Subcutaneous abdominal adipose tissue (tissue), 5 donors: ENCODE measurements around the gene SMARCB1.

Experiments used
- H3K27ac ChIP-seq: one replicate; pipeline ENCODE4 v1.7.0; 2013; ENCODE audit warnings: low read depth, mild to moderate bottlenecking, inconsistent platforms, low read length, moderate library complexity
- H3K27me3 ChIP-seq, 5 donors: one replicate each; pipeline ENCODE4 v1.7.0; 2013; ENCODE audit warnings: low read length in 5 of 5, inconsistent platforms in 1 of 5; ENCODE audit not compliant: control insufficient read depth in 5 of 5, insufficient read depth in 4 of 5
- H3K36me3 ChIP-seq, 5 donors: one replicate each; pipeline ENCODE4 v1.7.0; 2013; ENCODE audit warnings: low read length in 5 of 5; ENCODE audit not compliant: control insufficient read depth in 5 of 5, insufficient read depth in 5 of 5
- H3K4me1 ChIP-seq, 5 donors: one replicate each; pipeline ENCODE4 v1.7.0; 2013; ENCODE audit warnings: low read length in 5 of 5, mild to moderate bottlenecking in 3 of 5, moderate library complexity in 1 of 5; ENCODE audit not compliant: control insufficient read depth in 5 of 5, insufficient read depth in 5 of 5
- H3K4me3 ChIP-seq, 5 donors: one replicate each; pipeline ENCODE4 v1.7.0; 2013; ENCODE audit warnings: low read length in 5 of 5, low read depth in 1 of 5
- H3K9ac ChIP-seq, 5 donors: one replicate each; pipeline ENCODE4 v1.7.0; 2013; ENCODE audit warnings: low read length in 5 of 5, mild to moderate bottlenecking in 4 of 5, moderate library complexity in 3 of 5
- H3K9me3 ChIP-seq, 5 donors: one replicate each; pipeline ENCODE4 v1.7.0; 2013; ENCODE audit warnings: low read length in 5 of 5; ENCODE audit not compliant: control insufficient read depth in 5 of 5
- donor health status: healthy.
- donor health status: healthy.
- donor health status: healthy.
- donor health status: healthy.
- donor health status: healthy.

The SMARCB1 gene

DNA sequence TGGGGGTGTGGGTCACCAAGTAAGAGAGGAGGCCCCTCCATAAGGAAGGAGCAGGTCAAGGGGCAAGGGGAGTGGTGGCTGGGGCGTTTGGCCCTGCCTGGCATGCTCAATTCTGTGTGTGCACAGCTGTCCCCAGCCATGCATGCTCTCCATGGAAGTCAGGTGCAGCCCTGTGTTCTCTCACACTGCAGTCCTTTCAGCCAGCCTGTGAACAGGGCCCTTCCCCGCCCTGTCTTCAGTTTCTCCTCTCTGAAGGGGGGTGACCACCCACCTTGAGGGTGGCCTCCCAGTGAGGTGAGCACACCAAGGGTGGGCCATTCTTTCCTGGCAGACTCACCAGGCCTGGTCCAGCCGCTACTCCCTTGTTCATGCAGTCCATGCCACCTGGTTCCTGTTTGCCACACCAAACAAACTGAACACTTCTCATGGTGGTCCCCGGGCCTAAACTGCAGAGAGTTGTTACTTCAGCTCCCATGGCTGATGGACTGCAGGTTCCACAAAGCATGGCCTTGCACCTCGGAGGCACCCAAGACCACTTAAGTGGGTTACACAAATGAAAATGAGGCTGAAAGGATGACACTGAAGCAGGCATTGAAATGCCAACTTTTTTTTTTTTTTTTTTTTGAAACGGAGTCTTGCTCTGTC is 17.3 kb upstream of the SMARCB1 start:
- H3K4me1 ChIP-seq, result peaks cover 0 to 71% (median 53%) of the 10 kb centered on the region in 5 donors
- H3K27ac ChIP-seq, result no peak overlapping the region
- H3K4me3 ChIP-seq, result no peak overlapping the region

DNA sequence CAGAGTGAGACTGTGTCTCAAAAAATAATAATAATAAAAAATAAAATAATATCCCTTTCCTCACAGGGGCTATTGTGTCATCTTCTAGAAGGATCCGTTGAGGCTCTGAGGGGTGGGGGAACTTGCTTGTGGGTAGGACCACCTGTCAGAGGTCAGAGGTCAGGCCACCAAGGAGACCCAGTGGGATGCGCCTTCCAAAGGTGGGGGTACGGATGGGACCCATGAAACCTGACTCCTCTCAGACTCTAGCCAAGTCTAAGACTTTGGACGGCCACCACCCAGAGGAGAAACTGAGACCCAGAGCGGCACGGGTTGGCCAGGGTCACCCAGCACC is 14.5 kb upstream of the SMARCB1 start:
- peak overlapping the region in 2 of 5 donors; percentile 61 to 66 for H3K9ac ChIP-seq
- no peak overlapping the region for H3K27ac ChIP-seq
- peak overlapping the region; percentile 25 to 59 (median 45) for H3K4me3 ChIP-seq
- H3K36me3 ChIP-seq, result no peaks in the 10 kb centered on the region
- H3K27me3 ChIP-seq, result no peaks in the 10 kb centered on the region
- H3K4me1 ChIP-seq, result peaks cover 2 to 51% (median 42%) of the 10 kb centered on the region in 5 donors
- H3K9me3 ChIP-seq, result no peaks in the 10 kb centered on the region

More for the DNA sequence above, 17.3 kb upstream of the SMARCB1 start:
- Histone ChIP-seq H3K9me3 (no peaks in the 10 kb centered on the region), H3K27me3 (no peaks in the 10 kb centered on the region), H3K36me3 (peaks cover 0 to 8% (median 8%) of the 10 kb centered on the region in 5 donors), H3K9ac (no peak overlapping the region)

DNA sequence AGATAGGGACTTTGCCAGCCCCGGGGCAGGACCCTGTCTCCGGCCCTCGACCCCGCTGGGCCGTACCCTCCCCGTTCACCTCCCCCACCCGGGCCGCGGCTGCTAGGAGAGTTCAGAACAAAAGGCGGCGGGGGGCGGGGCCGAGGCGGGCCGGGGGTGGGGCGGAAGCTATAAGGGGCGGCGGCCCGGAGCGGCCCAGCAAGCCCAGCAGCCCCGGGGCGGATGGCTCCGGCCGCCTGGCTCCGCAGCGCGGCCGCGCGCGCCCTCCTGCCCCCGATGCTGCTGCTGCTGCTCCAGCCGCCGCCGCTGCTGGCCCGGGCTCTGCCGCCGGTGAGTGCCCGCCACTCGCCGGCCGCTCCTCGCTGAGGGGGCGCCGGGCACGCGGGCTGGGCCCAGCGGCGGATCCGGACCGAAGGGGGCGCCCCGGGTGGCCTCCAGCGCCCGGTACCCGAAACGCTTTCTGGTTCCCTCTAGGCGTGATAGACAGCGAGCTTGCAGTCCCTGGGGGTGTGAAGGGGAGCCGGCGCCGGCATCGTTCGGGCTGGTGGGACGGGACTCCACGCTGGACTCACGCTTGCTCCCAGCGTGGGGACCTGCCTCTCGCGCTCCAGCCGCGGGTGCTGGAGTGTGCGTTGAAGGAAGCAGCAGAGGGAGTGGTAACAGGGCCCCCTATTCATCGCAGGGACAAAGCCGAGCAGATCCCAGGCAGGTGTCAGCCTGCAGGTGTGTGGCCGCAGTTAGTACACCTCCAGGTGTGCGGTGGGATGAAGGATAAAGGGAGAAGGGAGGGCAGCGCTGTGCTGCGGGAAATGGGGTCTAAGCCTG is 13.9 kb upstream of the SMARCB1 start, which contains the start of gene MMP11:
TSS of gene MMP11 (plus strand) at position 201 of the 825 bp plus-strand sequence. CDS start at position 223, 22 bp downstream.
- Histone ChIP-seq H3K9ac (peak within 1 kb of the TSS in 3 of 5 donors; percentile 60 to 67 (median 66)), H3K36me3 (no peaks in the 10 kb centered on the region), H3K4me3 (peak within 1 kb of the TSS; percentile 25 to 66 (median 53)), H3K4me1 (peaks cover 2 to 47% (median 38%) of the 10 kb centered on the region in 5 donors), H3K9me3 (no peaks in the 10 kb centered on the region), H3K27me3 (no peaks in the 10 kb centered on the region), H3K27ac (no peak within 1 kb of the TSS)

- peak overlapping the region in 2 of 5 donors; percentile 56 to 67 for H3K9ac ChIP-seq
Observed at GRCh38 chr22:23773483-23774113, 13.2 kb upstream of the SMARCB1 start.

GRCh38 chr22:23774114-23774921 is 12.4 kb upstream of the SMARCB1 start:
- H3K4me3 ChIP-seq, result no peak overlapping the region
- peaks cover 2 to 35% (median 30%) of the 10 kb centered on the region in 5 donors for H3K4me1 ChIP-seq
- H3K9ac ChIP-seq, result no peak overlapping the region
- H3K36me3 ChIP-seq, result no peaks in the 10 kb centered on the region
- H3K9me3 ChIP-seq, result no peaks in the 10 kb centered on the region
- no peaks in the 10 kb centered on the region for H3K27me3 ChIP-seq
- H3K27ac ChIP-seq, result no peak overlapping the region

More at GRCh38 chr22:23773483-23774113, 13.2 kb upstream of the SMARCB1 start:
- Histone ChIP-seq H3K27ac (no peak overlapping the region), H3K27me3 (no peaks in the 10 kb centered on the region), H3K36me3 (no peaks in the 10 kb centered on the region), H3K4me1 (peaks cover 2 to 40% (median 31%) of the 10 kb centered on the region in 5 donors), H3K9me3 (no peaks in the 10 kb centered on the region), H3K4me3 (peak overlapping the region in 2 of 5 donors; percentile 42 to 66)

DNA sequence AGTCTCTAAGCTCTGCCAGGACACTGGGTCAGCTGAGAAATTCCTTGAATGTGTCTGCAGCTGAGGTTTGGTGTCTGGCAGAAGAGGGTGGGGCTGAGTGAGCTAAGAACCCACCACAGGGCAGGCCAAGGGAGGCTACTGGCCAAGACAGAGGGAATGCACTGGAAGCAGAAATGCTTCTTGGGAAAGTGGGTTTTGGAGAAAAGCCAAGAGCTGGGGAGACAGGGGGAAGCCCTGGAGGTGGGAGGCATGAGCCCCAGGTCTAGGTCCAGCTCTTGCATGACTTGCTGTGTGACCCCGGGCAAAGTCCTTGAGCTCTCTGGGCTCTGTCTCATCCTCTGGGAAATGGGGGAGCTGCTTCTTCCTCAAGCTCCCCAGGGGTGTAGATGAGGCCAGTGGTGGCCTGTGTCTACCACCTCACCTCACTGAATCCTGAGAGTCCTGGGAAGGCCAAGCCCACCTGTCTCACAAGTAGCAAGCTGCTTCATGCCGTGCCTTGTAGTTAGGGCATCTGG is 11.8 kb upstream of the SMARCB1 start:
- Histone ChIP-seq H3K4me3 (no peak overlapping the region), H3K27ac (no peak overlapping the region), H3K27me3 (no peaks in the 10 kb centered on the region), H3K9me3 (no peaks in the 10 kb centered on the region), H3K36me3 (no peaks in the 10 kb centered on the region), H3K9ac (no peak overlapping the region), H3K4me1 (peaks cover 2 to 35% (median 30%) of the 10 kb centered on the region in 5 donors)

- Histone ChIP-seq H3K27ac (no peak overlapping the region), H3K4me3 (no peak overlapping the region)
Observed at GRCh38 chr22:23775779-23776375, 10.9 kb upstream of the SMARCB1 start.

DNA sequence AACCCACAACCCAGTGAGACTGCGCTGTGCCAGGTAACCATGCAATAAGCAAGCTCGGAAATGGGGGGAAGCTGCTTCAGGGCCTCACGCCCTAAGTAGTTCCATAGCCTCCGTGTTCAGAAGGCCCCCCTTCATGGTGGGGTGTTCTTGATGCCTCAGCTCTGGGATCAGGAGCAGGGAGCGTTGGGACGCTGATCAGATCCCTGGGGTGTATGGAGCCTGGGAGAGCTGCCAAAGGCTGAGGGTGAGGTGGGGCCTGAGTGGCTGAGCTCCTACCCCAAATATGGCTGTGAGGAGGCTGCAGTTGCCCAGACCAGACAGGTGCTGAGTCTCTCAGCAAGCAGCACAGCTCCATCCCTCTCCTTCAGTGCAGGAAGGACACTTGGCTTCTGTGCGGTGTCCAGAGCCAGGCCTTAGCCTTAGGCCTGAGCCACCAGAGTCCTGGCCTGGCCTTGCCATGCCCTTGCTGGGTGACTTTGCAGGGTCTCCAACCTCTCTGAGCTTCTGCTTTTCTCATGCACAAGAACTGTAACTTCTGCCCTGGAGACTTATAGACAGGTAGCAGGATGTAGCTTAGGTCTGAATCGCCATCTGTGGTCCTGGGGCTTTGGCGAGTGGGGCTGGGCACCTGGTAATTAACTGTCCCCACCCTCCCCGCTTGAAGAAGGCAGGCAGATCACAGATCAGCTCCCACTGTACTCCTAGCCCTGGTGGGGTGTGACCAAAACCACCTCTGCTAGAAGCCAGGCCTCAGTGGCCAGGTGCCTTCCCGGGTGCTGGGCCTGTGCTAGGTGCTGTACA is 8.8 kb upstream of the SMARCB1 start:
- Histone ChIP-seq H3K4me1 (peaks cover 8 to 43% (median 31%) of the 10 kb centered on the region in 5 donors), H3K4me3 (no peak overlapping the region), H3K36me3 (no peaks in the 10 kb centered on the region), H3K27me3 (no peaks in the 10 kb centered on the region), H3K9me3 (no peaks in the 10 kb centered on the region), H3K9ac (no peak overlapping the region), H3K27ac (no peak overlapping the region)

More at GRCh38 chr22:23775779-23776375, 10.9 kb upstream of the SMARCB1 start:
- H3K4me1 ChIP-seq, result peaks cover 2 to 36% (median 30%) of the 10 kb centered on the region in 5 donors
- no peaks in the 10 kb centered on the region for H3K27me3 ChIP-seq
- H3K36me3 ChIP-seq, result no peaks in the 10 kb centered on the region
- H3K9me3 ChIP-seq, result no peaks in the 10 kb centered on the region
- H3K9ac ChIP-seq, result no peak overlapping the region
